H1 (cell line): Measurements from ENCODE around the gene MYRF. TPM values are rescaled to one million over a fixed set of nuclear protein-coding genes. Genes with fewer than 3 reads are reported as not detected.
A peak's percentile ranks its signal among the peaks of the same experiment; 100 is the strongest.

Source experiments
- ASH2L ChIP-seq: fragments of 200-600, 300-600 bp; sonication (generic); IDR thresholded peaks from one replicate; pipeline ENCODE4 v1.7.1; 2017; ENCODE audit warnings: low read length
- CBX8 ChIP-seq: fragments of 300-800, 300-1000 bp; sonication (generic); IDR thresholded peaks from 2 replicates; pipeline ENCODE4 v1.7.1; 2016; ENCODE audit warnings: low read depth, low read length, borderline replicate concordance
- CHD7 ChIP-seq: fragments of 300-600 bp; sonication (generic); IDR thresholded peaks from 2 replicates; pipeline ENCODE4 v1.7.1; 2012; ENCODE audit warnings: low read length, moderate library complexity, mild to moderate bottlenecking, inconsistent platforms; ENCODE audit not compliant: insufficient replicate concordance
- CREB1 ChIP-seq: IDR thresholded peaks from 2 replicates; pipeline ENCODE4 v1.6.1; 2012; ENCODE audit warnings: inconsistent platforms
- EGR1 ChIP-seq: IDR thresholded peaks from 2 replicates; pipeline ENCODE4 v1.6.1; 2011; ENCODE audit warnings: low read depth, low read length, borderline replicate concordance
- POLR2A ChIP-seq, 2 experiments: IDR thresholded peaks; 1 replicate in 1 of 2; 2 replicates in 1 of 2; pipeline ENCODE4 v1.6.1; 2011; ENCODE audit warnings: low read depth in 2 of 2, low read length in 2 of 2, mild to moderate bottlenecking in 2 of 2; ENCODE audit errors: control extremely low read depth in 1 of 2
- POU5F1 ChIP-seq: IDR thresholded peaks from 2 replicates; pipeline ENCODE4 v1.6.1; 2011; ENCODE audit warnings: low read depth, mild to moderate bottlenecking, low read length, moderate library complexity
- RBBP5 ChIP-seq: IDR thresholded peaks from 2 replicates; pipeline ENCODE4 v1.7.1; 2012; ENCODE audit warnings: low read depth, mild to moderate bottlenecking, inconsistent platforms, low read length, moderate library complexity, borderline replicate concordance
- RNF2 ChIP-seq: fragments of 200-900, 300-1000 bp; sonication (generic); IDR thresholded peaks from 2 replicates; pipeline ENCODE4 v1.7.1; 2016; ENCODE audit warnings: borderline replicate concordance, low read depth, mild to moderate bottlenecking, antibody characterized with exemption, low read length; ENCODE audit not compliant: poor library complexity, severe bottlenecking; ENCODE audit errors: missing control alignments
- SP1 ChIP-seq: IDR thresholded peaks from 2 replicates; pipeline ENCODE4 v1.6.1; 2011; ENCODE audit warnings: low read depth, low read length
- SP4 ChIP-seq: IDR thresholded peaks from 2 replicates; pipeline ENCODE4 v1.6.1; 2012; ENCODE audit warnings: low read length, inconsistent platforms
- polyA plus RNA-seq, 7 experiments: library from polyadenylated mRNA; depleted of rRNA in 3 of 7; stranded (reverse) in 5 of 7; unstranded in 2 of 7; fragments of >200 nt in 5 of 7; fragments of 200-250 nt in 2 of 7; gene quantifications; 1 replicate in 5 of 7; 2 replicates in 1 of 7; 4 replicates in 1 of 7; pipeline versions ENCODE4 v1.2.1 to v1.2.3, GENCODE V29; 2011 to 2013; ENCODE audit warnings: missing spikeins in 2 of 7, mixed read lengths in 2 of 7
- total RNA-seq: library from RNA; stranded (reverse); fragmentation: NEBNext Ultra II Directional; extraction: Animal tissue kit (Norgen Biotek cat#: 25700); gene quantifications from 2 replicates; pipeline ENCODE4 v1.2.1, GENCODE V29; 2021

MYRF gene
- total and polyA plus RNA-seq, 2 of the 8 experiments (the other 6 are each of a cell fraction or from before 2014, with no cell fraction given), result 6.0 to 6.1 TPM

GRCh38 chr11:61791737-61792309 is 39.4 kb downstream of the MYRF start (continued):
- no peak for TF ChIP-seq CHD7
- no peak for TF ChIP-seq RBBP5
- peak; percentile 72 for TF ChIP-seq CREB1
- peak; percentile 64 to 73 for TF ChIP-seq POLR2A (IDR thresholded peaks at IDR 0.05; ENCODE audit: control extremely low read depth in 1 of 2, low read depth in 2 of 2, low read length in 2 of 2)
- TF ChIP-seq ASH2L, result no peak
- no peak for TF ChIP-seq SP1
- TF ChIP-seq SP4, result no peak
- TF ChIP-seq RNF2, result no peak
- no peak for TF ChIP-seq POU5F1
- no peak for TF ChIP-seq EGR1
- TF ChIP-seq CBX8, result no peak
